IPS-15b (cell line): ENCODE data around the gene ASGR2.
"Not testable (repeated sequence)": the region's sequence is repeated elsewhere in the genome, so short reads cannot be mapped to it uniquely, and the experiment has no call there.

Experiments
- H3K27me3 ChIP-seq: one replicate; pipeline ENCODE4 v1.6.1; 2013; ENCODE audit warnings: low read length; ENCODE audit not compliant: control insufficient read depth, insufficient read depth
- H3K36me3 ChIP-seq: one replicate; pipeline ENCODE4 v1.6.1; 2013; ENCODE audit warnings: low read length; ENCODE audit not compliant: control insufficient read depth, insufficient read depth
- H3K4me1 ChIP-seq: one replicate; pipeline ENCODE4 v1.6.1; 2013; ENCODE audit warnings: mild to moderate bottlenecking, low read length; ENCODE audit not compliant: control insufficient read depth, insufficient read depth
- H3K4me3 ChIP-seq: one replicate; pipeline ENCODE4 v1.5.1; 2013; ENCODE audit warnings: low read depth, low read length
- H3K9ac ChIP-seq: one replicate; pipeline ENCODE4 v1.6.1; 2013; ENCODE audit warnings: low read depth, mild to moderate bottlenecking, low read length
- H3K9me3 ChIP-seq: one replicate; pipeline ENCODE4 v1.6.1; 2013; ENCODE audit warnings: mild to moderate bottlenecking, low read length; ENCODE audit not compliant: control insufficient read depth, insufficient read depth

The ASGR2 gene

DNA sequence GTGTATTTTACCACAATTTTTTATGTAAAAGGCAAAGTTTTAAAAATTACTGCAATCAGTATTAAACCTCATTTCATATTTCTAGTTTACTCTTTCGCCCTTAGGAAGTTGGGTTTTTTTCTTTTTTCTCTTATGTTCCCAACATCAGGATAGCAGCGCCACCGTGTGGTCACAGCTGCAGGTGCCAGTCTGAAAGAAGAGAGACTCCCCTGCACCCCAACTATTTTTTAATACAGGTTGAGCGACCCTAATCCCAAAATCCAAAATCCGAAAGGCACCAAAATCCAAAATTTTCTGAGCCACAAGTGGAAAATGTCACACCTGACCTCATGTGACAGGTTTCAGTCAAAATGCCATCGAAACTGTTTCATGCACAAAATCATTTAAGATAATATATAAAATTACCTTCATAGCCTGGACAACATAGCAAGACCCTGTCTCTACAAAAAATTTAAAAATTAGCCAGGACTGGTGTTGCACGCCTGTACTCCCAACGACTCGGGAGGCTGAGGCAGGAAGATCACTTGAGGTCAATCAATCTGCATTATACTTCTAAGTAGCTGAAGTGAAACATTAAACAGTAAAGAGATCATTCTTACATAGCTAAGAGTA, 21.8 kb upstream of the ASGR2 start:
- H3K36me3 ChIP-seq = no peaks in the 10 kb centered on the region
- no peak overlapping the region for H3K4me3 ChIP-seq
- H3K27me3 ChIP-seq = peaks cover 8% of the 10 kb centered on the region
- no peaks in the 10 kb centered on the region for H3K9me3 ChIP-seq
- H3K4me1 ChIP-seq = peaks cover 9% of the 10 kb centered on the region
- no peak overlapping the region for H3K9ac ChIP-seq

DNA sequence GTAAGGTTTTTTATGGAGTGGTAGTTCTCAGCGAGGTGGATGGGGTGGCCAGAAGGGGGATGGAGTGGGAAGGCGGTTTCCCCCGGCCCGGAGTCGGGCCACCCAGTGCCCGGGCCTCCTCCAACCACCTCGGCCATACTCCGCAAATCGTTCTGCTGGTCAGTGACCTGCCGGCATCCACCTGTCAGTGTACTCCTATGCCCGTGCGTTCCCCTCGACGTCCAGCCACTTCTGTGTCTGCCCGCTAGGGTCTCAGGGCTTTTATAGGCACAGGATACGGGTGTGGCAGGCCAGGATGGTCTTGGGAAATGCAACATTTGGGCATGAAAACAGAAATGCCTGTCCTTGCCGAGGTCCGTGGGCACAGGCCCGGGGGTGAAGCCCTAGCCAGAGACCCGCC, 19.3 kb upstream of the ASGR2 start:
- Histone ChIP-seq H3K27me3 (peaks cover 8% of the 10 kb centered on the region), H3K9ac (no peak overlapping the region), H3K4me1 (peaks cover 15% of the 10 kb centered on the region), H3K36me3 (no peaks in the 10 kb centered on the region), H3K4me3 (peak overlapping the region; percentile 45), H3K9me3 (no peaks in the 10 kb centered on the region)

DNA sequence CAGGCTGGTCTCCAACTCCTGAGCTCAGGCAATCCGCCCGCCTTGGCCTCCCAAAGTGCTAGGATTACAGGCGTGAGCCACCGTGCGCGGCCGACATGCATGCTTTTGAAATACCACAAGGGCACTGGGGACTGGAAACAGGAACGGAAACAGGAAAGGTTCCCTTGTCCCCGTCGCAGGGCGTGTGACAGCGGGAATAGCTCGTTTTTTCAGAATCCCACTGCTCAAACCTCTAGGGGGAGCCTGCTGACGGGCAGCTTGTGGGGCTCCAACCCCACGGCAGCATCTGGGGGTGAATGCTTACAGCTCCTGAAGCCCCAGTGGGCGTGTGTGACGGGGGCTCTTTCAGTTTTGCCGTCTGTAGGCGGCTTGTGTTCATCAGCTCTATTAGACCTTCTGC, 18.8 kb upstream of the ASGR2 start:
- no peaks in the 10 kb centered on the region for H3K9me3 ChIP-seq
- H3K9ac ChIP-seq = no peak overlapping the region
- peak overlapping the region; percentile 45 for H3K4me3 ChIP-seq
- H3K27me3 ChIP-seq = peaks cover 8% of the 10 kb centered on the region
- no peaks in the 10 kb centered on the region for H3K36me3 ChIP-seq
- peaks cover 14% of the 10 kb centered on the region for H3K4me1 ChIP-seq

- no peak overlapping the region for H3K9ac ChIP-seq
- no peaks in the 10 kb centered on the region for H3K36me3 ChIP-seq
- H3K27me3 ChIP-seq = peaks cover 8% of the 10 kb centered on the region
- H3K4me1 ChIP-seq = peaks cover 14% of the 10 kb centered on the region
- H3K4me3 ChIP-seq = peak overlapping the region; percentile 1
- no peaks in the 10 kb centered on the region for H3K9me3 ChIP-seq
Measured at GRCh38 chr17:7132511-7133094, 18.0 kb upstream of the ASGR2 start.

DNA sequence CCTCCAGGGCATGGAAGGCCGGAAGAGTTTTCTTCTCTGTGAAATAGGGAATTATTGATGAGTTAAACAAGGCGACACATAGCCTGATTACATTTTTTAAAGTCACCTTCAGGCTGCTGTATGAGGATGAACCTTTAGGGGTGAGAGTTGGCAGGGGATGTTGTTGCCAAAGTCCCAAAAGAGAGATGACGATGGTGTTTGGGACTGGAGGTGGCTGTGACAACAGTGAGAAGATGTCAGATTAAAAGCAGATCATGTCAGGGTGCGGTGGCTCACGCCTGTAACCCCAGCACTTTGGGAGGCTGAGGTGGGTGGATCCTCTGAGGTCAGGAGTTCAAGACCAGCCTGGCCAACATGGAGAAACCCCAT, 16.8 kb upstream of the ASGR2 start:
- Histone ChIP-seq H3K9me3 (no peaks in the 10 kb centered on the region), H3K27me3 (peaks cover 8% of the 10 kb centered on the region), H3K4me3 (peak overlapping the region; percentile 8), H3K9ac (no peak overlapping the region), H3K36me3 (no peaks in the 10 kb centered on the region), H3K4me1 (peaks cover 14% of the 10 kb centered on the region)

DNA sequence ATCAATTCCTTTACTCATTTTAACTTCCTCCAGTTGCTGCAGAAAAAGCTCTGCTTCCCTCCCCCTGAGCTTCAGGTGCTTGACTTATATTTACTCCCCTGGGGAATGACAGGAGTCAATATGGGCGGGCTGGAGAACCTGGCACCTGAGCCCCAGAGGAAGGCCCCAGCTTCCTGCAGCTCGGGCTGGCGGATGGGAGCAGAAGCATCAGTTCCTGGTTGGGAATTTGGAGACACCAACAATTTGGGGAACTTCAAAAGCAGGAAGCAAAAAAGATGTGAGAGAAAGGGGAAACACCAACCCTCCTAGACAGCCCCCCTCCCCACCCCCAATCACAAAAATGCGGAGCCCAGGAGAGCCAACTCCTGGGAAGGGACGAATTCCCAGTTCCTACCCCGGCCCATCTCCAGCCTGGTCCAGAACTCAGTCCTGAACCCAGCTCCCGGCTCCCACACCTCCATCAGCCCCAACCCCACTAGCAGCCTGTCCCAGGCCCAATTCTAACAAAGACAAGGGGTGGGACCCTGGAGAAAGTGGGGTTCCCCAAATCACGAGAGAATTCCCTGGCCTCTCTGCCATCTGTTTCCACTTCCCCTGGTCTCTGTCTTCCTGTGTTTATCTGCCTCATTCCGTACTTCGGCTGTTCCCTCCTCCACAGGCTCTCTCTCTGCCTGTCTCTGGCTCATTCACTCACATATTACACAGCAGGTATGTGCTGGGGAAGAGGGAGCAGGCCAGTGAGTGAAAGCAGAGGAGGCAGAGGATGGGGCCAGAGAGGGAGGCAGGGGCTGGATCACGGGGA, 16.2 kb upstream of the ASGR2 start:
- Histone ChIP-seq H3K4me1 (peaks cover 14% of the 10 kb centered on the region), H3K9ac (no peak overlapping the region), H3K4me3 (peak overlapping the region; percentile 8), H3K36me3 (no peaks in the 10 kb centered on the region), H3K9me3 (no peaks in the 10 kb centered on the region), H3K27me3 (peaks cover 8% of the 10 kb centered on the region)

DNA sequence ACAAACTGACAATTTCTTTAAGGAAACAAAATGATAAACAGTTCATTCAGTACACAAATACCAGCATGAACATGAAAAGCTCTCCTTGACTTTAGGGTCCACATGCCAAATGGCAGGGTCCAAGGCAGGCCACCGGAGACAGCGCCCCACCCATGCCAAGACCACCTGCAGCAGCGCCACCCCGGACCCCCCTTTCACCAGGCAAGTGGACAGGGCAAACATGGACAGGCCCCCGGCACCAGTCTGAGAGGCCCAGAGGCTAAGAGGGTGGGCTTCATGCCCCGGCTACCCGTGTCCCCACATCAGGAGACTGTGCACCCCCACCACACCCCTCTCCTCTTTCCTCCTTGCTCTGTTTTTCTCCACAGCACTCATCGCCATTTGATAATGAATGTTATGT, 14.7 kb upstream of the ASGR2 start:
- Histone ChIP-seq H3K9ac (no peak overlapping the region), H3K36me3 (no peaks in the 10 kb centered on the region), H3K9me3 (no peaks in the 10 kb centered on the region), H3K27me3 (peaks cover 4% of the 10 kb centered on the region), H3K4me3 (no peak overlapping the region), H3K4me1 (peaks cover 14% of the 10 kb centered on the region)

GRCh38 chr17:7128160-7128559, 13.5 kb upstream of the ASGR2 start:
- H3K27me3 ChIP-seq = no peaks in the 10 kb centered on the region
- no peaks in the 10 kb centered on the region for H3K9me3 ChIP-seq
- no peak overlapping the region for H3K4me3 ChIP-seq
- no peaks in the 10 kb centered on the region for H3K36me3 ChIP-seq
- peaks cover 14% of the 10 kb centered on the region for H3K4me1 ChIP-seq
- H3K9ac ChIP-seq = no peak overlapping the region

GRCh38 chr17:7127501-7127900, 12.9 kb upstream of the ASGR2 start:
- peaks cover 13% of the 10 kb centered on the region for H3K4me1 ChIP-seq
- not testable (repeated sequence) for H3K4me3 ChIP-seq, H3K36me3 ChIP-seq, H3K9ac ChIP-seq, H3K27me3 ChIP-seq, H3K9me3 ChIP-seq

- H3K36me3 ChIP-seq, H3K9ac ChIP-seq, H3K4me3 ChIP-seq, H3K27me3 ChIP-seq, H3K9me3 ChIP-seq: not testable (repeated sequence)
- peaks cover 12% of the 10 kb centered on the region for H3K4me1 ChIP-seq
Measured at GRCh38 chr17:7126386-7126785, 11.8 kb upstream of the ASGR2 start.

- Histone ChIP-seq H3K9me3 (no peaks in the 10 kb centered on the region), H3K4me3 (no peak overlapping the region), H3K4me1 (peaks cover 2% of the 10 kb centered on the region), H3K36me3 (no peaks in the 10 kb centered on the region), H3K9ac (no peak overlapping the region), H3K27me3 (no peaks in the 10 kb centered on the region)
Measured at GRCh38 chr17:7124923-7125322, 10.3 kb upstream of the ASGR2 start.

DNA sequence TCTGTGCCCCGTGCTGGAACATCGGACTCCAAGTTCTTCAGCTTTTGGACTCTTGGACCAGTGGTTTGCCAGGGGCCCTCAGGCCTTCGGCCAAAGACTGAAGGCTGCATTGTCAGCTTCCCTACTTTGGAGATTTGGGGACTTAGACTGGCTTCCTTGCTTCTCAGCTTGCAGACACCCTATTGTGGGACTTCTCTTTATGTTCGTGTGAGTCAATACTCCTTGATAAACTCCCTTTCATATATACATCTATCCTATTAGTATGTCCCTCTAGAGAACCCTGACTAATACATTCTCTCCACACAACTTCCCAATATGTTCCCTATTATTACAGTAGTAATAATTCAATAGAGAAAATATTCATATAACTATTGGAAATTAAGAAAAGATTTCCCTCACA, 9.2 kb upstream of the ASGR2 start:
- H3K4me3 ChIP-seq = no peak overlapping the region
- H3K4me1 ChIP-seq = no peaks in the 10 kb centered on the region
- H3K9ac ChIP-seq = no peak overlapping the region
- no peaks in the 10 kb centered on the region for H3K27me3 ChIP-seq
- H3K9me3 ChIP-seq = no peaks in the 10 kb centered on the region
- no peaks in the 10 kb centered on the region for H3K36me3 ChIP-seq
